ENCODE results near the gene KEAP1.
A peak's percentile ranks its signal among the peaks of the same experiment; 100 is the strongest.

The KEAP1 gene

DNA sequence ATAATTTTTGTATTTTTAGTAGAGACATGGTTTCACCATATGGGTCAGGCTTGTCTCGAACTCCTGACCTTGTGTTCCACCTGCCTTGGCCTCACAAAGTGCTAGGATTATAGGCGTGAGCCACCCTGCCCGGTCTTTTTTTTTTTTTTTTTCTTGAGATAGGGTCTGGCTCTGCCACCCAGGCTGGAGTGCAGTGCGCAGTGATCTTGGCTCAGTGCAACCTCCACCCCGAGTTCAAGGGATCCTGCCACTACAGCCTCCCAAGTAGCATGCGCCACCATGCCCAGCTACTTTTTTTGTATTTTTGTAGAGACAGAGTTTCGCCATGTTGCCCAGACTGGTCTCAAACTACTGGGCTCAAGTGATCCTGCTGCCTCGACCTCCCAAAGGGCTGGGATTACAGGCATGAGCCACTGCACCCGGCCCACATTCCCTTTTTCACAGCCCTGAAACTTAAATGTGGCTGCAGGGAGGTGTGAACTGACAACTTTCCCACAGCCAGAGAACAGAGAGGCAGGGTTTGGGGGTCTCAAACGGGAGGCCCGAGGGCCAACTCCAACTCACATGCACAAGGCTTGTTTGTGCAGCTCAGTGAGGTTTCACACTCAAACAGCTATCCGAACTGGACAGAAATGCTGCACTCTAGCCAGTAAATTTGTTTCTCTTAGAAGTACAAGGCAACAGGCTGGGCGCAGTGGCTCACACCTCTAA, 18.5 kb upstream of the KEAP1 start:
- DNase-seq = no peak

DNA sequence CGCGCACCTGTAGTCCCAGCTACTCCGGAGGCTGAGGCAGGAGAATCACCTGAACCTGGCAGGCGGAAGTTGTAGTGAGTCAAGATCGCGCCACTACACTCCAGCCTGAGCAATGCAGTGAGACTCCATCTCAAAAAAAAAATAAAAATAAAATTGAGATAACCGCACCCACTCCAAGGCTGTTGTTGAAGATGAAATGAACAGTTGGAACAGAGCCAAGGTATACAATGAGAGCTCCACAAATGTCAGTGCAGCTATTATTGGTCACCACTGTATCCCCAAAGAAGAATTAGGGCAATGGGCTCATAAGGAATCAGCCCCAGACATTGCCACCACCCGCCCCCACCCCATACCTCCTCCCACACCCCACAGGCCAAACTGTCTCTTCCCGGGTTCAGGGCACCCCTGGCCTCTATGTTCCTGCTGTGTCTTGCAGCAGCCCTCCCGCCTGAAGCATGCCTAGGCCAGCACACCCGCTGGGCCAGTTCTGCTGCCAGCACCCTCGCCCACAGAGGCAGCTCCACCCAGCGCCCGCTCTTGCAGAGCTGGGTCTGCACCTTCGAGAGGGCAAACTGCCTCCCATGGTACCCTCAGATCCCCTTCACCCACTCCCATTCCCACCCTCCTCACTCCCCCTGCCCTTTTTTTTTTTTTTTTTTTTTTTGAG, 17.6 kb upstream of the KEAP1 start:
- DNase-seq = no peak

DNA sequence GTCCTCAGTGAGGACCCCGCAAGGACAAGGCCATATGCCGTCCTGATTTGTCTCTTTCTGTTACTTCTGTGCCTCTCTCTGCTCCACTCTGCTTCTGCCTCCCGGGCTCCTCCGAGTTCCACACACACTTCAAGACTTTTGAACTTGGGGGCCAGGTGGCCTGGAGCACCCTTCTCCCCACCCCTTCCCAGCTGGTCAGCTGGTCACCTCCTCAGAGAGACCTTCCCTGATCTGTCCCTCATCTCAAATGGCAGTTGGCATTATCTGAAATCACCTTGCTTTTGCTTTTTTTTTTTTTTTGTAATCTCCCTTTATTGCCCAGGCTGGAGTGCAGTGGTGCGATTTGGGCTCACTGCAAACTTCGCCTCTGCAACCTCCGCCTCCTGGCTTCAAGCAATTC, 16.3 kb upstream of the KEAP1 start:
- DNase-seq = no peak

DNA sequence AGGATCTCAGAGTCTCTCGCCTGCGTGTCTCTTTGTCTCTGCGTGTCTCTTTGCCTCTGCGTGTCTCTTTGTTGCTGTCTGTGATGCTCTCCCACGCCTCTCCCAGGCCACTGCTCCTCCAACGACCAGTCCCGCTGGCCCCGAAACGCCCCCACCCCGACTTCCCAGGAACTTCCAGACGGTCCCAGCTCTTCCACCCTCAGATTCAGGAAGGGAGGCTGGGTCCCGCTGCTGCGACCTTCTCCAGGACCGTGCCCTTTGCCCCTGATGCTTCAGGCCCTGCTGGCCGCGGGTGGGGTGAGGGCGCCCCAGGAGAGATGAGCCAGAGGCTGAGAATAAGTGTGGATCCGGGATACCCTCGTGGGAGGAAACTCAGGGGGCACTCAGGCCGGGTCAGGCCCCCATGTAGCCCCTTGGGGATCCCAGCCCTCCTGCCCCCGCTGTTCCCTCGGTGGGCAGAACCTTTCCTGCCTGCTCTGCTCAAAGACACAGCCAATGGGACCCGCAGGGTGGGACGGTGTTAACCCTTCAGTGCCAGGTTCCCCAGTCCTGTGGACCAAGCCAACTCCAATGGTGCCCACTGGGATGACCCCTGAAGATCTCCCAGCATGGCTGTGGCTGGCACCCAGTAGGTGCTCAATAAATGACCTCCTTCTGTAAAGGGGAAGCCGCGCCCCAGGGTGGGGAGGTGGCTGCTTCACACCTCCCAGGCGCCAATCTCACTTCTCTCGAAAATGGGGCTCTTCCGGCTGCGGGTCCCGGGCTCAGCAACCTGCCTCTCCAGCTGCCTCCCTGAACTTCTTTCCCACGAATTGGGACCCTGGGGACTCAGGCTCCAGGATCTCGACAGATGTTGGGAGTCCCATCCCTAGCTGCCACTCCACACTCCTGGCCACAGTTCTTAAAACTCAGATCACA, 15.5 kb upstream of the KEAP1 start:
- no peak for DNase-seq

DNA sequence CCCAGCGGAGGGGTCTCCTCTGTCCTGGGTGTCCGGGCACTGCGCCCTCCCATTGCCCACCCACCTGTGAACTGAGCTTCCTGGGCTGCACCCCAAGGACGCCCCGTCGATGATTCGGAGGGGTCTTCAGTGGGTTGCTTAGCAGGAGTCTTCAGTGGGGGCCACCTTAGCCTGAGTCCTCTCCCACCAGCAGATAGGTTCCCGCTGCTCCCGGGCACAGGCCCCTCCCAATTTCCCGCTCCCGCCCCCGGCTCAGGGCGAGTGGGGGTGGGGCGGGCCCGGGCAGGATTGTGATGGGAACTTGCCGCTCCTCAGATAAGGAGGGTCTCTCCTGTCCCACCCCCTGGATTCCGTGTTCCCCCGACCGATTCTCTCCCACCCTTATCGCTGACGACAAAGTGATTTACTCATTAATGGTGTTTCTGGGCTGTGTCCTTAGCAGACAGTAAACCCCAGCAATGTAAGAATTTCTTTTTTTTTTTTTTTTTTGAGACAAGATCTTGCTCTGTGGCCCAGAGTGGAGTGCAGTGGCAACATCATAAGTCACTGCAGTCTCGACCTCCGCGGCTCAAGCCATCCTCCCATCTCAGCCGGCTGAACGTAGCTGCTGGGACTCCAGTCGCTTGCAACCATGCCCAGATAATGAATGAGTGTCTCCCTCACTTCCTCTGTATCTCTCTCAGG, 14.7 kb upstream of the KEAP1 start:
- DNase-seq = no peak

DNA sequence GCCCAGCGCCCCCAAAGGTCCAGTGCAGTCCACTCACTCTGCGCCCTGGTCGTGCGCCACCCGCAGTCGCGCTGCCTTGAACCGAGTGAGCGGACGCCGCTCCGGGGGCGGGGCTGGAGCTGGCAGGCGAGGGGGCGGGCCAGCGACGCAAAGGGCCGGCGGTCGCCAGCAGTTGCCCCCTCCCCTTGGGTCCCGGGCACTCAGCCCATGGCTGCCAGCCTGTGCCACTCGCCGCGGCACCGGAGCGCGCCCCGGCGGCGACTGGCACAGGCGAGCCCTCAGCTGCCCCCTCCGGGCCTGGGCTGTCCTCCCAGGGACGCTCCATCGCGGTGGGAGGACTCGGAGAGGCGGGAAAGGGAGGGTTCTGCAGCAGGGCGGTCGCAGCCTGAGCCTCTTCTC, 14.2 kb upstream of the KEAP1 start, which contains the start of gene S1PR5:
S1PR5 (minus strand) TSS at position 87 of the 399 bp plus-strand sequence. CDS start 2,436 bp downstream, outside the sequence.
- DNase-seq = no peak

DNA sequence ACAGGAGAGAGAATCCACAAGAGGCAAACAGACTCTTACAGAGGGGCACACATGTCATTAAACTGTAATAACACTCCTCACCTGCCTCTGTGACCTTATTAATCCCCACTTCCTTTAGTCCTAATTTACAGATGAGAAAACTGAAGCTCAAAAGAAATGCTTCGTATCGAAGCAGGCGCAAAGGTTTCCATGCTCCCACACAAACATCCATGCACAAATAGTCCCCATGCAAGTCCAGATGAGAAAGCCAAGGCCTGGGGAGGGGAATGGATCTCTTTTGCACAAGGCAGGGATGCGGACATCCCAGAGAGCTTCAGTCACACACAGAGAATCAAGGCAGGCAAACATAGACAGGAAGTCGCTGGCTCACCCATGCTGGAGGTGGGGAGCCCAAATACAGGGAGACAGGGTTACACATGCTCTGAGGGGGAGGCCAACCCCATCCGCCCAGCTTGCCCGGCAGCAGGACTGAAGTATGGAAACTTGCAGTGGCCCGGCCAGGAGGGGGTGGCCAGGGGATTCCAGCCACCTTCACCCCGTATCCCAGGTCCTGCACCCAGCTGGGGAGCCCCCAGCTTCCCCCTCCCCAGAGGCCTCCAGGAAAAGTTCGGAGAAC, 13.6 kb upstream of the KEAP1 start:
- DNase-seq = no peak

DNA sequence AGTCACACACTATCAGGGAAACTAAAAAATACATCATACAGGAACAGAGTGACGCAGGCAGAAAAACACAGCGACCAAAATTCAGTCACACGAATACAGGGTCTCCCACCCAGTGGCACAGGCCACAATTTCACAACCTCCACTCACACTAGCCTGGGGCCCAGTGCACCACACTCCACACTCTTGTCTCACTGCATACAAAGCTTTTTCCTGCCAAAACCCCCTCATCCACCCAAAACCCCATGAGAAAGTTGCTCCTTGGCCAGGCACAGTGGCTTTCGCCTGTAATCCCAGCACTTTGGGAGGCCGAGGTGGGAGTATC, 12.9 kb upstream of the KEAP1 start:
- no peak for DNase-seq

DNA sequence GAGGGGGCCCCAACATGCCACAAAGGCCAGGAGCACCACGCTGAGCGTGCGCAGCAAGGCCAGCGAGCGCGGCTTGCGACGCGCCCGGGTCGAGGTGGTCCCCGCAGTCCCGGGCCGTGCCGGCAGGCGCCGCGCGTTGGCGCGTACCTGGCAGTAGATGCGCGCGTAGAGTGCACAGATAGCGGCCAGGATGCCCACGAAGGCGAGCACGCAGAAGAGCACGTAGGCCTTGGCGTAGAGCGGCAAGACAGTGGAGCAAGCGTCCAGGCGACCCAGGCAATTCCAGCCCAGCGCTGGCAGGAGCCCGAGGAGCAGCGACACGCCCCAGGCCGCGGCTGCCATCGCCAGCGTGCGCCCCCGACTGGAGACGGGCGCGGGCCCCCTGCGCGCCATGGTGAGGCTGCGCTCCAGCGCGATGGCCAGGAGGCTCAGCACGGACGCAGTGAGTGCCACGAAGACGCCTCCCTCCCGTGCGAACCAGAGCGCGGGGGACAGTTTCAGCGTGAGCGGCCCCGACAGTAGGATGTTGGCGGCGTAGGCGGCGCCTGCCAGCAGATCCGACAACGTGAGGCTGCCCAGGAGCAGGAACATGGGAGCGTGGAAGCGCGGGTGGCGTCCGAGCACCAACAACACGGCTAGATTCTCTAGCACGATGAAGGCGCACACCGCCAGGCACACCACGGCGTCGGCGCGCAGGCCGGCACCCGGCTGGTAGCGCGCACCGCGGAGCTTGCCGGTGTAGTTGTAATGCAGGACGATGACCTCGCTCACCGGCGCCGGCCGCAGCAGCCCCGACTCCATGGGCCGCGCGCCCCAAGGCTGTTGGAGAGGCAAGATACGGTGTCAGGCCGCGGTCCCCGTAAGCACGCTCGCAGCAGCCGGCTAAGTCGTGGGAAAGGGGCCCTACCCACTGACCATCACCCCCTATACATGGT, 11.3 kb upstream of the KEAP1 start:
- no peak for DNase-seq

DNA sequence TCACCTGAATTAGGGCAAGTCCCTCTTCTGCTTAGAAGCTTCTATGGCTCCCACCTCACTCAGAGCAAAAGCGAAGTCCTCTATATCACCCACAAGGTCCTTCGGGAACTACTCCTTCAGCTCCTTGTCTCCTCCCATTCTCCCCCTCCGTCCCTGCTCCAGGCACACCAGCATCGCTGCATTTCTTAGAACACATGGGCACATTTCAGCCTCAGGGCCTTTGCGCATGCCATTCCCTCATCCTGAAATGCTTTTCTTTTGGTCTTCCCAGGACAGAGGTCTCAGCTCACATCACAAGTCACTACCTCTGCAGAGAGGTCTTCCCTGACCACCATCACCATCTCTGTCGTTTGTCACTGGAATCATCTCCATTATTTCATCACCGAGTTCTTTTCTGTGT, 10.1 kb upstream of the KEAP1 start:
- no peak for DNase-seq

DNA sequence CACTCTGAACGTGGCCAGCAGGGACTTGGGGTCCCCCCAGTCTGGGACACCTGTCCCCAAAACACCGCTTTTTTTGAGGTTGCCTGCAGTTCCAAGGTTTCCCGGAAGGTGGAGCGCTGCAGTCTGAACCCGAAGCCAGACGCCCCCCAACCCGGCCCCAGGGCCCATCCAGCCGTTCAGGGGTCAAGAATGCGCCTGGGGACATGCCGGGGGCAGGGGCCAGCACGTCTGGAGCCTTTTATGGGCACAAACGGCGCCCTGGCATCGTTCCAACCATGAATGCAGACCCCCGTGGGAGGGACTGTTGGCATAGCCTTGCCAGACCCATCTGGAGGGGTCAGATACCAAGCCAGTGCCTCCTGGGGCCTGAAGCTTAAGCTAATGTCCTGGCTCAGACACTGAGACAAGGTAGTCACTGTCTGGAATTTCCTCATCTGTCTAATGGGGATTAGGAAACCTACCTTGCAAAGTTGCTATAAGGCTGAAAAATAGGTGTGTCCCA, 7.2 kb upstream of the KEAP1 start:
- DNase-seq = no peak

DNA sequence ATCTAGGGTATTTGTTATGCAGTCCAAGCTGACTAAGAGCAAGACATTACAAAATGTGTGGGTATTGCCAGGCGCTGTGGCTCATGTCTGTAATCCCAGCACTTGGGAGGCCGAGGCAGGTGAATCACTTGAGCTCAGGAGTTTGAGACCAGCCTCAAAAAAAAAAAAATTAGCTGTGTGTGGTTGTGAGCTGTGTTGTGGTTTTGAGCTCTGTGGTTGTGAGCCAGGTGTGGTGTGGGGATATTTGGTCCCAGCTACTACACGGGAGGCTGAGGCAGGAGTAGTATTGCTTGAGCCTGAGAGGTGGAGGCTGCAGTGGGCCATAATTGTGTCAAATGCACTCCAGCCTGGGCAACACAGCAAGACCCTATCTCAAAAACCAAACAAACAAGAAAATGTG, 5.6 kb upstream of the KEAP1 start:
- no peak for DNase-seq

DNA sequence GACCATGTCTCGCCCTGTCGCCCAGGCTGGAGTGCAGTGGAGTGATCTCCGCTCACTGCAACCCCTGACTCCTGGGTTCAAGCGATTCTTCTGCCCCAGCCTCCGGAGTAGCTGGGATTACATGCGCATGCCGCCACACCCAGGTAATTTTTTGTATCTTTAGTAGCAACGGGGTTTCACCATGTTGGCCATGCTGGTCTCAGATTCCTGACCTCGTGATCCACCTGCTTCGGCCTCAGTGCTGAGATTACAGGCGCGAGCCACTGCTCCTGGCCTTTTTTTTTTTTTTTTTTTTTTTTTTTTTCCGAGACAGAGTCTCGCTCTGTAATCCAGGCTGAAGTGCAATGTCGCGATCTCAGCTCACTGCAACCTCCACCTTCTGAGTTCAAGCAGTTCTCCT, 4.9 kb upstream of the KEAP1 start:
- no peak for DNase-seq

DNA sequence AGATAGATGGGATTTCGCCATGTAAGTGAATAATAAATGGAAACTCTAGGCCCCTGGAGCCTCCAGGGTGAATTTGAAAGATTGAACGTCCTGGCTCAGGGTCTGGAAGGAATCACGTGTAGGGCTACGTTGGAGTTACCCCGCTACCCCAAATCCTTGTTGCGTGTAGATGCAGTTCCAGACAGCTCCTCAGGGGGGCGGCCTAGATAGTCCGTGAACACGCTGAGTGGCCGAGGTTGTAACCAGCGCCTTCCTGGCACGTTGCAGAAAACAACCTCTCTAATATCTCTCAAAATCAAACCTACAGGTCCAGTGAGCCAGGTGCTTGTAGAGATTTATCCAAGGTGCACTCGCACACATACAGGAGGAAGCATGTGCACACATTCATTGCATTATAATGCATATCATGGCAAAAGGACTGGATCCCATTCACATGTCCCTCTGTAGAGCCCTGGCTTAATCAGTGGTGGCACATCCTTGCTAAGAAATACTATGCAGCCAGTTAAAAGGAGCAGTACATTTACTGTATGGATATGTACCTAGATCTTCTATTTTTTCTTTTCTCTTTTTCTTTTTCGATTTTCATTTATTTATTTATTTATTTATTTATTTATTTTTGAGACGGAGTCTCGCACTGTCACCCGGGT, 2.5 kb upstream of the KEAP1 start:
- DNase-seq = peak; percentile 13

DNA sequence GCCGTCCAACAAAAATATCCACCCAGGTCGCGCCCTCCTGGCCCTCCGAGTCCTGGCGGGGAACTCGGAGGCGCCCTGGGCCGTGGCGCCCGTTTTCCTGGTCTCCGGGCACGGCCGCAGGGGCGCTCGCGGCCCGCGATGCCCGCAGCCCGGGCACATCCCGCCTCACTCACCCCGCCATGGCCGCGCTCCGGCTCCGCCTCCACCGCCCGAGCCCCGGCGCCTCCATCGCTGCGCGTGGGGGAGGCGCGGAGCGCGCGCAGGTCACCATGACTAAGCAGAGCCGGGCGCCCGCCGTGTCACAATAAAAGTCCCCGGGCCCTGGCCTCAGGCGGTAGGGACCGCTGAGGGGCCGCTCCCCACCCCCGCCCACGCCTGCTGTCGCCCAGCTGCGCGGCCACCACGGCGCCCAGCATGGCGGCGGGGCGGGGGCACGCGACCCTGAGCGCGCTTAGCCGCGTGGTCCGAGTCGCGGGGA, 593 bp downstream of the KEAP1 start:
- DNase-seq = peak; percentile 49

DNA sequence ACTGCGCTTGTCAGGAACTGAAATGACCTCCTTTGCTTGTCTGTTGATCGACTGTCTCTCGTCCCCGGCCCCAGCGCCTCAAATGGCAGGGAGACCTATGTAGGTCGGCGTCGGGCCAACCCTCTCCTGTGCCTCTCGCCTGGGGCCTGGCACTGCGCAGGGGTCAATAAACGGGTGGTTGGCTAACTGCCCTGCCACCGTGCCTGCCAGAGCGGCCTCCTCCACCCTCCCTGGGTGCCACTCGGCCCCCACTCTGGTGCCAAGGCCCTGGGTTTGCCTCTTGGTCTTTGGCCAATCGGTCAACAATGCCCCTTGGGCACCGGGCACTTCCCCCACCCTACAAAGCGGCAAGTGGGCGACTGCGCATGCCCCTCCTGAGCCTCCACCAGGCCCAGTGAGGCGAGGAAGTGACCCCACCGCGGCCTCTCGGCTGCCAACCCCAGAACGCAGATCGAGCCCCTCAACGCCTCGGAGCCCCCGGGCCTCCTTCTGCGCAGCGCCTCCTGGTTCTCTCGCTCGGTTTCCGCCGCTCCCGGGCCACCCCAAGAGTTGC, 1.1 kb downstream of the KEAP1 start:
- DNase-seq = peak; percentile 25

DNA sequence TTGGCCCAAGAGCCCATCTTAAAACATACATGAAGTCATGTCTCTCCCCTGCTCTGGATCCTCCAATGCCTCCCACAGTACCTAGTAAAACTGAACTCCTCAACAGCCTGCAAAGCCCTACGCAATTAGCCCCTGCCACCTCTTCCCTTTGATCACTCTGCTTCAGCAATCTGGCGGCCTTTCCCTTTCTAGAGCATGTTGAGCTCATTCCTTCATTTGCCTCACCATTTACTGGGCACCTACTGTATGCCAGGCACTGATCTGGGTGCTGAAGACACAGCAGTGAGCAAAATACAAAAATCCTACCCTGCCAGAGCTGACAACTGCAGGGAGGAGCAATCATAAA, 2.9 kb downstream of the KEAP1 start:
- no peak for DNase-seq

DNA sequence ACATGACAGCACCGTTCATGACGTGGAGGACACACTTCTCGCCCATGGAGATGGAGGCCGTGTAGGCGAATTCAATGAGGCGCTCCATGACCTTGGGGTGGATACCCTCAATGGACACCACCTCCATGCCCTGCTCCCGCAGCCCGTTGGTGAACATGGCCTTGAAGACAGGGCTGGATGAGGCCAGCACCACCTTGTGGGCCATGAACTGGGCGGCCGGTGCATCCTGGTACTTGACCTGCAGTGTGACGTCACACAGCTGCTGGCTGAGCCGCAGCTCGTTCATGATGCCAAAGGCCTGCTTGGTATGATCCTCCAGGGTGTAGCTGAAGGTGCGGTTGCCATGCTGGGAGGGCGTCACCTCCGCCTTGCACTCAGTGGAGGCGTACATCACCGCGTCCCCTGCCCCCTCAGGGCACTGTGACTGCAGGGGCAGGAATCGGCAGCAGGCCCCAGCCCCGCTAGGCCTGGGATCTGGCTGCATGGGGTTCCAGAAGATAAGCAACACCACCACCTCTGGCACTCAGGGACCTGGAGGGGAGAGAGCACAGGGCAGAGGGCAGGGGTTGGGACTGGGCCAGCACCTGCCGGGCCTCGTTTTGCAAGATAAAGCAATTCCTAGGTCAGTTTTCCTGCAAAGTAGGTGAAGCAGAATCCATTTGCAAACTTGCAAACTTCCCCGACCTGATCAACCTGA, 3.5 kb downstream of the KEAP1 start:
- DNase-seq = no peak

DNA sequence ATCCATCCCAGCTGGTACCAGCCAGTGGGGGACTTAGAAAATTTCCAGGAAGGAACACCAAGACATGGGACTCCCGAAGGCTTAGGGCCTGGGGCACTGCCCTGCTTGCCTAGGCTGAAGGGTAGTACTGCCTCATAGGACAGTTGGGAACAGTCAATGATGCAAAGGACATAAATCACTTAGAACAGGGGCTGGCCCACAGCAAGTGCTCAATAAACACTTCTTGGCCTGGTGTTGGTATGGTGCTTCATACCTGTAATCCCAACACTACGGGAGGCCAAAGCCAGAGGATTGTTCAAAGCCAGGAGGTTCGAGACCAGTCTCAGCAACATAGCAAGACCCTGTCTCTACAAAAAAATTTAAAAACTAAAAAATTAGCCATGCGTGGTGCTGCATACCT, 5.8 kb downstream of the KEAP1 start:
- DNase-seq = no peak
